Duodenal mucosa (tissue), 2 donors: ENCODE data around the gene MSI2.
"Not testable (repeated sequence)": the region's sequence is repeated elsewhere in the genome, so short reads cannot be mapped to it uniquely, and the experiment has no call there.

Experiments used
- H3K27ac ChIP-seq: one replicate; pipeline ENCODE4 v1.7.0; 2013; ENCODE audit warnings: low read depth, low read length
- H3K27me3 ChIP-seq, 2 donors: one replicate each; pipeline ENCODE4 v1.7.0; 2013; ENCODE audit warnings: low read length in 2 of 2, control low read depth in 1 of 2; ENCODE audit not compliant: insufficient read depth in 2 of 2, control insufficient read depth in 1 of 2
- H3K36me3 ChIP-seq, 2 donors: one replicate each; pipeline ENCODE4 v1.7.0; 2013; ENCODE audit warnings: low read length in 2 of 2, control low read depth in 1 of 2; ENCODE audit not compliant: insufficient read depth in 2 of 2, control insufficient read depth in 1 of 2
- H3K4me1 ChIP-seq, 2 donors: one replicate each; pipeline ENCODE4 v1.7.0; 2013; ENCODE audit warnings: low read length in 2 of 2, control low read depth in 1 of 2; ENCODE audit not compliant: insufficient read depth in 2 of 2, control insufficient read depth in 1 of 2
- H3K4me3 ChIP-seq, 2 donors: one replicate each; pipeline ENCODE4 v1.7.0; 2013; ENCODE audit warnings: low read length in 2 of 2, low read depth in 1 of 2
- H3K9ac ChIP-seq, 2 donors: one replicate each; pipeline ENCODE4 v1.7.0; 2013; ENCODE audit warnings: low read length in 2 of 2, low read depth in 1 of 2
- H3K9me3 ChIP-seq, 2 donors: one replicate each; pipeline ENCODE4 v1.7.0; 2013; ENCODE audit warnings: low read length in 2 of 2, control low read depth in 1 of 2; ENCODE audit not compliant: control insufficient read depth in 1 of 2

Gene MSI2

GRCh38 chr17:57609878-57610270 is 353.6 kb downstream of the MSI2 start:
- H3K27ac ChIP-seq, result no peak overlapping the region
- no peaks in the 10 kb centered on the region for H3K27me3 ChIP-seq
- no peak overlapping the region for H3K4me3 ChIP-seq
- no peaks in the 10 kb centered on the region for H3K36me3 ChIP-seq
- H3K9ac ChIP-seq, result no peak overlapping the region
- no peaks in the 10 kb centered on the region for H3K9me3 ChIP-seq
- H3K4me1 ChIP-seq, result peaks cover 25 to 27% of the 10 kb centered on the region in 2 donors

- H3K9me3 ChIP-seq, result no peaks in the 10 kb centered on the region
- H3K36me3 ChIP-seq, result peaks cover 0 to 5% of the 10 kb centered on the region in 2 donors
- H3K27ac ChIP-seq, result no peak overlapping the region
- no peak overlapping the region for H3K9ac ChIP-seq
- H3K4me1 ChIP-seq, result peaks cover 8 to 11% of the 10 kb centered on the region in 2 donors
- no peak overlapping the region for H3K4me3 ChIP-seq
- no peaks in the 10 kb centered on the region for H3K27me3 ChIP-seq
Measured at GRCh38 chr17:57612202-57613071, 356.1 kb downstream of the MSI2 start.

- H3K9me3 ChIP-seq, result no peaks in the 10 kb centered on the region
- H3K4me1 ChIP-seq, result no peaks in the 10 kb centered on the region
- H3K27ac ChIP-seq, result no peak overlapping the region
- H3K27me3 ChIP-seq, result no peaks in the 10 kb centered on the region
- no peak overlapping the region for H3K9ac ChIP-seq
- no peak overlapping the region for H3K4me3 ChIP-seq
- peaks cover 0 to 5% of the 10 kb centered on the region in 2 donors for H3K36me3 ChIP-seq
Measured at GRCh38 chr17:57614742-57615141, 358.4 kb downstream of the MSI2 start.

- no peaks in the 10 kb centered on the region for H3K4me1 ChIP-seq
- H3K36me3 ChIP-seq, result peaks cover 0 to 5% of the 10 kb centered on the region in 2 donors
- H3K4me3 ChIP-seq, result no peak overlapping the region
- no peak overlapping the region for H3K9ac ChIP-seq
- no peaks in the 10 kb centered on the region for H3K9me3 ChIP-seq
- H3K27me3 ChIP-seq, result no peaks in the 10 kb centered on the region
- H3K27ac ChIP-seq, result no peak overlapping the region
Measured at GRCh38 chr17:57615836-57616757, 359.8 kb downstream of the MSI2 start.

GRCh38 chr17:57617218-57617617 is 360.9 kb downstream of the MSI2 start:
- Histone ChIP-seq H3K4me1 (no peaks in the 10 kb centered on the region), H3K9ac (no peak overlapping the region), H3K27me3 (no peaks in the 10 kb centered on the region), H3K4me3 (no peak overlapping the region), H3K9me3 (no peaks in the 10 kb centered on the region), H3K27ac (no peak overlapping the region), H3K36me3 (peaks cover 0 to 5% of the 10 kb centered on the region in 2 donors)

GRCh38 chr17:57619061-57619937 is 363.0 kb downstream of the MSI2 start:
- Histone ChIP-seq H3K9ac (no peak overlapping the region), H3K4me3 (no peak overlapping the region), H3K36me3 (peaks cover 0 to 5% of the 10 kb centered on the region in 2 donors), H3K27ac (no peak overlapping the region), H3K9me3 (no peaks in the 10 kb centered on the region), H3K27me3 (no peaks in the 10 kb centered on the region), H3K4me1 (no peaks in the 10 kb centered on the region)

GRCh38 chr17:57620576-57620975 is 364.3 kb downstream of the MSI2 start:
- H3K9ac ChIP-seq, result no peak overlapping the region
- H3K9me3 ChIP-seq, result no peaks in the 10 kb centered on the region
- H3K27me3 ChIP-seq, result no peaks in the 10 kb centered on the region
- H3K4me3 ChIP-seq, result no peak overlapping the region
- no peak overlapping the region for H3K27ac ChIP-seq
- peaks cover 0 to 5% of the 10 kb centered on the region in 2 donors for H3K36me3 ChIP-seq
- no peaks in the 10 kb centered on the region for H3K4me1 ChIP-seq

GRCh38 chr17:57621791-57622190 is 365.5 kb downstream of the MSI2 start:
- not testable (repeated sequence) for H3K9me3 ChIP-seq, H3K27ac ChIP-seq, H3K4me1 ChIP-seq, H3K4me3 ChIP-seq, H3K36me3 ChIP-seq, H3K9ac ChIP-seq, H3K27me3 ChIP-seq

GRCh38 chr17:57622306-57622682 is 366.0 kb downstream of the MSI2 start:
- no peak overlapping the region for H3K9ac ChIP-seq
- no peaks in the 10 kb centered on the region for H3K4me1 ChIP-seq
- H3K36me3 ChIP-seq, result no peaks in the 10 kb centered on the region
- H3K4me3 ChIP-seq, result no peak overlapping the region
- H3K9me3 ChIP-seq, result no peaks in the 10 kb centered on the region
- H3K27me3 ChIP-seq, result no peaks in the 10 kb centered on the region
- H3K27ac ChIP-seq, result no peak overlapping the region
